A549 (cell line): ENCODE results near the gene TMEM30A. TPM values are rescaled to one million over a fixed set of nuclear protein-coding genes. Genes with fewer than 3 reads are reported as not detected.

ENCODE experiments used
- ATAC-seq, 2 experiments: fragments of 200-7000 bp in 1 of 2; fragments of >200 bp in 1 of 2; cut with Nextera tagmentation in 1 of 2; cut with Tn5 transposase in 1 of 2; 3 replicates each; pipeline versions ENCODE4 v1.8.0 to v1.9.1; 2018 to 2020; ENCODE audit warnings: mild to moderate bottlenecking in 1 of 2, moderate library complexity in 1 of 2
- CTCF ChIA-PET: fragments of 300-600 bp; sonication (Branson Sonifier 250); formaldehyde crosslinking; extraction: SDS; loops from one replicate; lab custom pipeline; 2021; ENCODE audit warnings: antibody characterized with exemption, inconsistent platforms; lab: Yijun Ruan, JAX
- POLR2A ChIA-PET: fragments of 350-600 bp; formaldehyde crosslinking; extraction: SDS; loops from one replicate; lab custom pipeline; 2021; ENCODE audit warnings: antibody characterized with exemption, inconsistent platforms; lab: Yijun Ruan, JAX
- DNase-seq, 2 experiments: peaks; one replicate each; pipeline versions ENCODE4 v3.0.0 to v3.0.0-alpha.2; 2011 to 2016; ENCODE audit warnings: low read depth in 1 of 2, low spot score in 1 of 2
- FAIRE-seq: peaks from 2 replicates; lab custom pipeline; 2011; peaks lifted over from hg19 to GRCh38; lab: Jason Lieb, UNC
- H3K27ac ChIP-seq, 2 experiments: fragments of >200 bp; sonication (Bioruptor Twin); formaldehyde crosslinking; 3 replicates each; pipeline ENCODE4 v1.5.1; 2016 to 2017
- H3K4me1 ChIP-seq: fragments of >200 bp; sonication (Bioruptor Twin); formaldehyde crosslinking; 3 replicates; pipeline ENCODE4 v1.6.1; 2016
- H3K4me2 ChIP-seq: fragments of >200 bp; sonication (Bioruptor Twin); formaldehyde crosslinking; 3 replicates; pipeline ENCODE4 v1.6.1; 2016
- H3K4me3 ChIP-seq: fragments of >200 bp; sonication (Bioruptor Twin); formaldehyde crosslinking; 3 replicates; pipeline ENCODE4 v1.5.1; 2016
- H3K9me3 ChIP-seq: fragments of >200 bp; sonication (Bioruptor Twin); formaldehyde crosslinking; 3 replicates; pipeline ENCODE4 v1.6.1; 2016
- ATOH8 ChIP-seq: fragments of 250-450 bp; sonication (Bioruptor Pico); IDR thresholded peaks from 2 replicates; pipeline ENCODE4 v1.5.0; 2020; ENCODE audit warnings: low read depth, mild to moderate bottlenecking, moderate library complexity
- CBX2 ChIP-seq: fragments of 200-600 bp; sonication (generic); IDR thresholded peaks from 2 replicates; pipeline ENCODE4 v1.6.1; 2016; ENCODE audit warnings: low read depth, mild to moderate bottlenecking, borderline replicate concordance
- CHD2 ChIP-seq: fragments of 150-350 bp; IDR thresholded peaks from 2 replicates; pipeline ENCODE4 v1.6.1; 2014; ENCODE audit warnings: low read length; ENCODE audit not compliant: partially characterized antibody
- CTCF ChIP-seq: fragments of >200 bp; sonication (Bioruptor Twin); formaldehyde crosslinking; IDR thresholded peaks from 3 replicates; pipeline ENCODE4 v1.5.1; 2016
- E2F6 ChIP-seq: IDR thresholded peaks from 2 replicates; pipeline ENCODE4 v1.6.1; 2012; ENCODE audit warnings: low read depth, borderline replicate concordance
- EP300 ChIP-seq, 2 experiments: fragments of >200 bp; sonication (Bioruptor Twin); formaldehyde crosslinking; IDR thresholded peaks; 2 replicates in 1 of 2; 3 replicates in 1 of 2; pipeline ENCODE4 v1.6.1; 2016 to 2017
- ESRRA ChIP-seq: fragments of 150-350 bp; IDR thresholded peaks from 2 replicates; pipeline ENCODE4 v1.6.1; 2014; ENCODE audit warnings: mild to moderate bottlenecking, low read length, borderline replicate concordance
- FOSB ChIP-seq: fragments of 250-450 bp; sonication (Bioruptor Pico); IDR thresholded peaks from 2 replicates; pipeline ENCODE4 v1.5.0; 2020; ENCODE audit warnings: mild to moderate bottlenecking, moderate library complexity
- FOSL2 ChIP-seq, 2 experiments: fragments of 450-650 bp in 1 of 2; fragments of >200 bp in 1 of 2; sonication (Bioruptor Twin) in 1 of 2; formaldehyde crosslinking; IDR thresholded peaks; 2 replicates each; pipeline versions ENCODE4 v1.5.0 to v1.6.1; 2016 to 2020; ENCODE audit warnings: mild to moderate bottlenecking in 1 of 2, moderate library complexity in 1 of 2
- FOXS1 ChIP-seq: fragments of 250-450 bp; sonication (Bioruptor Pico); IDR thresholded peaks from 2 replicates; pipeline ENCODE4 v1.5.0; 2020; ENCODE audit warnings: mild to moderate bottlenecking, moderate library complexity
- GATA3 ChIP-seq: IDR thresholded peaks from 2 replicates; pipeline ENCODE4 v1.6.1; 2012; ENCODE audit warnings: borderline replicate concordance
- HDAC2 ChIP-seq: fragments of 200-600 bp; sonication (generic); IDR thresholded peaks from 2 replicates; pipeline ENCODE4 v1.6.1; 2016
- HES2 ChIP-seq: fragments of >200 bp; sonication (Bioruptor Twin); formaldehyde crosslinking; IDR thresholded peaks from 2 replicates; pipeline ENCODE4 v1.6.1; 2016
- HOXB5 ChIP-seq: fragments of 250-450 bp; sonication (Bioruptor Pico); IDR thresholded peaks from 2 replicates; pipeline ENCODE4 v1.5.0; 2020; ENCODE audit warnings: mild to moderate bottlenecking, moderate library complexity
- KDM1A ChIP-seq: fragments of 200-600 bp; sonication (generic); IDR thresholded peaks from 2 replicates; pipeline ENCODE4 v1.6.1; 2016; ENCODE audit warnings: low read depth, mild to moderate bottlenecking
- MAZ ChIP-seq: fragments of 150-350 bp; IDR thresholded peaks from 2 replicates; pipeline ENCODE4 v1.6.1; 2014; ENCODE audit warnings: antibody characterized with exemption, low read depth, low read length, borderline replicate concordance
- NPAS2 ChIP-seq: fragments of 250-450 bp; sonication (Bioruptor Pico); IDR thresholded peaks from 2 replicates; pipeline ENCODE4 v1.8.0; 2022; ENCODE audit warnings: mild to moderate bottlenecking, moderate library complexity, borderline replicate concordance
- PHF8 ChIP-seq: fragments of 200-600 bp; sonication (generic); IDR thresholded peaks from 2 replicates; pipeline ENCODE4 v1.6.1; 2016; ENCODE audit warnings: low read depth, mild to moderate bottlenecking, antibody characterized with exemption, moderate library complexity, borderline replicate concordance
- POLR2AphosphoS2 ChIP-seq: conservative IDR thresholded peaks from 2 replicates; pipeline ENCODE4 v1.6.1; 2012; ENCODE audit warnings: low read length, improper control_type of control experiment, inconsistent platforms
- RNF2 ChIP-seq: fragments of 200-600 bp; sonication (generic); IDR thresholded peaks from 2 replicates; pipeline ENCODE4 v1.6.1; 2016; ENCODE audit warnings: low read depth, mild to moderate bottlenecking, antibody characterized with exemption, moderate library complexity, borderline replicate concordance
- SREBF2 ChIP-seq: fragments of 450-650 bp; IDR thresholded peaks from 2 replicates; pipeline ENCODE4 v1.6.1; 2014; ENCODE audit warnings: mild to moderate bottlenecking, moderate library complexity
- ZC3H11A ChIP-seq: fragments of 450-650 bp; IDR thresholded peaks from 2 replicates; pipeline ENCODE4 v1.6.1; 2014; ENCODE audit warnings: antibody characterized with exemption, mild to moderate bottlenecking
- ZNF302 ChIP-seq: fragments of 250-450 bp; sonication (Bioruptor Pico); IDR thresholded peaks from 2 replicates; pipeline ENCODE4 v1.9.0; 2021; ENCODE audit warnings: inconsistent platforms, mild to moderate bottlenecking, moderate library complexity
- WGBS: methylation state at CpG from one replicate; pipeline ENCODE4 v1.1.6; 2017; ENCODE audit errors: missing lambda C conversion rate; 5-methylcytosine and 5-hydroxymethylcytosine counted together
- polyA plus RNA-seq, 4 experiments: library from polyadenylated mRNA; depleted of rRNA in 3 of 4; stranded (reverse); fragments of >200 nt; fragmentation: RNase III in 1 of 4; extraction: RNeasy Plus Mini Kit Qiagen cat#74134 plus additional on column Dnase treatment in 1 of 4; gene quantifications; 2 replicates in 3 of 4; 3 replicates in 1 of 4; pipeline ENCODE4 v1.2.3, GENCODE V29; 2011 to 2017

TMEM30A gene
- polyA plus RNA-seq, 2 of the 4 experiments (the other 2 are of a cell fraction) = 65.1 to 75.5 TPM

- TF ChIP-seq FOSL2 (IDR thresholded peaks at IDR 0.05) (no peak), FOSL2 (CRISPR knock-in tag; IDR thresholded peaks at IDR 0.05) (peak; percentile 82), FOXS1 (no peak), HES2 (no peak), CTCF (peak; percentile 66), ESRRA (no peak)
Observed at GRCh38 chr6:75204217-75204958, 80.2 kb downstream of the TMEM30A start (continued).

GRCh38 chr6:75203721-75204120 is 80.9 kb downstream of the TMEM30A start:
- no peak for TF ChIP-seq CBX2
- no peak for TF ChIP-seq FOSB
- no peak for TF ChIP-seq NPAS2 (CRISPR knock-in tag)
- TF ChIP-seq GATA3 = no peak
- TF ChIP-seq HOXB5 (CRISPR knock-in tag) = no peak
- TF ChIP-seq ZC3H11A = no peak
- no peak for TF ChIP-seq E2F6
- no peak for TF ChIP-seq KDM1A
- no peak for TF ChIP-seq ZNF302 (CRISPR knock-in tag)
- no peak for TF ChIP-seq SREBF2
- no peak for TF ChIP-seq ATOH8 (CRISPR knock-in tag)
- TF ChIP-seq FOXS1 = no peak
- no peak for TF ChIP-seq RNF2
- TF ChIP-seq MAZ = no peak
- no peak for TF ChIP-seq CHD2
- no peak for TF ChIP-seq EP300 (IDR thresholded peaks at IDR 0.05)
- TF ChIP-seq POLR2AphosphoS2 = no peak
- TF ChIP-seq PHF8 = no peak
- TF ChIP-seq CTCF = no peak
- TF ChIP-seq HDAC2 = no peak
- WGBS = 43% methylated on average over 5 of the region's 5 CpGs
- ChIA-PET POLR2A (interaction anchor here (0.5 to 2.0 kb wide), 2 partner anchors 536 to 795 kb away, joined by 4 to 5 read pairs; no protein-coding TSS in a partner anchor), CTCF (interaction anchor here (0.7 to 10.4 kb wide), 20 partner anchors 10 to 1348 kb away, joined by 3 to 84 read pairs (median 4); no protein-coding TSS in a partner anchor)
- no peak for FAIRE-seq
- Histone ChIP-seq H3K4me2 (peak overlapping the region; percentile 96), H3K9me3 (no peaks in the 10 kb centered on the region), H3K4me1 (peaks cover 8% of the 10 kb centered on the region; the same call in 2 of the 3 replicates), H3K27ac (peak overlapping the region; percentile 29 to 64; a peak in 3 of 6 replicates), H3K4me3 (peak overlapping the region; percentile 56; the same call in 2 of the 3 replicates)
- DNase-seq = no peak
- ATAC-seq = no peak

Other genes with a start within 250 kb of the TMEM30A start
- 11.2 and 11.8 TPM in 2 replicates for gene COL12A1, start 78.7 kb downstream of the TMEM30A start, polyA plus RNA-seq (2011; rRNA removed)
- 5.6 to 7.5 TPM (median 6.3 TPM) in 3 replicates for gene COL12A1, start 78.7 kb downstream of the TMEM30A start, polyA plus RNA-seq (2017; fragmentation: RNase III; extraction: RNeasy Plus Mini Kit Qiagen cat#74134 plus additional on column Dnase treatment)
- gene COX7A2, start 41.0 kb downstream of the TMEM30A start, polyA plus RNA-seq (2011; rRNA removed) = 271 and 360 TPM in 2 replicates
- 464 to 507 TPM (median 488 TPM) in 3 replicates for gene COX7A2, start 41.0 kb downstream of the TMEM30A start, polyA plus RNA-seq (2017; fragmentation: RNase III; extraction: RNeasy Plus Mini Kit Qiagen cat#74134 plus additional on column Dnase treatment)
- 15.5 and 15.6 TPM in 2 replicates for gene FILIP1, start 209.0 kb upstream of the TMEM30A start, polyA plus RNA-seq (2011; rRNA removed)
- gene FILIP1, start 209.0 kb upstream of the TMEM30A start, polyA plus RNA-seq (2017; fragmentation: RNase III; extraction: RNeasy Plus Mini Kit Qiagen cat#74134 plus additional on column Dnase treatment) = 1.7 to 2.3 TPM (median 1.9 TPM) in 3 replicates